Neural cell (in vitro differentiated cells): ENCODE data around the gene USP34. TPM values are rescaled to one million over a fixed set of nuclear protein-coding genes. Genes with fewer than 3 reads are reported as not detected.

Experiments
- H2AFZ ChIP-seq: fragments of 200-600, 300-800 bp; sonication (generic), shearing (Covaris generic); 2 replicates; pipeline ENCODE4 v1.6.0; 2014; ENCODE audit warnings: low read depth, mild to moderate bottlenecking, antibody characterized with exemption, low read length, moderate library complexity
- H3F3A ChIP-seq: fragments of 200-600 bp; shearing (Covaris generic); 2 replicates; pipeline ENCODE4 v1.6.1; 2016; ENCODE audit warnings: mild to moderate bottlenecking, moderate library complexity, mixed read lengths, antibody characterized with exemption, low read length; ENCODE audit not compliant: insufficient read depth, poor library complexity, severe bottlenecking
- H3K27ac ChIP-seq: fragments of 200-600, 300-800 bp; sonication (generic), shearing (Covaris generic); 2 replicates; pipeline ENCODE4 v1.5.1; 2014; ENCODE audit warnings: mild to moderate bottlenecking, low read length, moderate library complexity
- H3K27me3 ChIP-seq: fragments of 300-800, 200-600 bp; sonication (generic), shearing (Covaris generic); 2 replicates; pipeline ENCODE4 v1.6.0; 2014; ENCODE audit warnings: mild to moderate bottlenecking, low read depth, low read length, moderate library complexity; ENCODE audit not compliant: insufficient read depth
- H3K36me3 ChIP-seq: fragments of 300-800, 200-600 bp; sonication (generic), shearing (Covaris generic); 2 replicates; pipeline ENCODE4 v1.5.1; 2014; ENCODE audit warnings: mild to moderate bottlenecking, antibody characterized with exemption, low read length, moderate library complexity; ENCODE audit not compliant: insufficient read depth
- H3K4me2 ChIP-seq: fragments of 300-800, 200-600 bp; sonication (generic), shearing (Covaris generic); 2 replicates; pipeline ENCODE4 v1.6.0; 2014; ENCODE audit warnings: mild to moderate bottlenecking, low read length
- H3K4me3 ChIP-seq: fragments of 300-800, 200-600 bp; sonication (generic), shearing (Covaris generic); 2 replicates; pipeline ENCODE4 v1.5.1; 2014; ENCODE audit warnings: mild to moderate bottlenecking, low read length, moderate library complexity
- H3K79me2 ChIP-seq: fragments of 200-600 bp; shearing (Covaris generic); replicated peaks from 2 replicates; pipeline ENCODE4 v1.6.0; 2014; ENCODE audit warnings: mild to moderate bottlenecking, low read length, moderate library complexity; ENCODE audit not compliant: insufficient read depth
- H3K9ac ChIP-seq: fragments of 300-800, 200-600 bp; sonication (generic), shearing (Covaris generic); 2 replicates; pipeline ENCODE4 v1.6.1; 2016; ENCODE audit warnings: mild to moderate bottlenecking, low read length, mixed read lengths
- H3K9me2 ChIP-seq: fragments of 200-600 bp; shearing (Covaris generic); 2 replicates; pipeline ENCODE4 v1.6.1; 2016; ENCODE audit warnings: mild to moderate bottlenecking, low read length, mixed read lengths; ENCODE audit not compliant: insufficient read depth
- H3K9me3 ChIP-seq: fragments of 200-600, 300-800 bp; sonication (generic), shearing (Covaris generic); 2 replicates; pipeline ENCODE4 v1.6.1; 2016; ENCODE audit warnings: mild to moderate bottlenecking, mixed run types, low read length, moderate library complexity, mixed read lengths
- H4K20me1 ChIP-seq: fragments of 200-600 bp; shearing (Covaris generic); 2 replicates; pipeline ENCODE4 v1.6.1; 2016; ENCODE audit warnings: mild to moderate bottlenecking, mixed run types; ENCODE audit not compliant: insufficient read depth
- EP300 ChIP-seq: fragments of 450-650 bp; conservative IDR thresholded peaks from 2 replicates; pipeline ENCODE4 v1.6.1; 2014; ENCODE audit warnings: antibody characterized with exemption, mild to moderate bottlenecking, moderate library complexity; ENCODE audit not compliant: poor library complexity, severe bottlenecking
- EZH2 ChIP-seq: fragments of 200-600, 300-800 bp; shearing (Covaris generic), sonication (generic); IDR thresholded peaks from 2 replicates; pipeline ENCODE4 v1.6.1; 2014; ENCODE audit warnings: antibody characterized with exemption, low read length, borderline replicate concordance, mild to moderate bottlenecking; ENCODE audit not compliant: insufficient read depth, poor library complexity, severe bottlenecking
- MXI1 ChIP-seq: fragments of 450-650 bp; conservative IDR thresholded peaks from 2 replicates; pipeline ENCODE4 v1.6.1; 2014; ENCODE audit warnings: antibody characterized with exemption, mild to moderate bottlenecking; ENCODE audit not compliant: poor library complexity, severe bottlenecking
- POLR2AphosphoS5 ChIP-seq: IDR thresholded peaks from 2 replicates; pipeline ENCODE4 v1.6.1; 2012
- RAD21 ChIP-seq: fragments of 450-650 bp; conservative IDR thresholded peaks from 2 replicates; pipeline ENCODE4 v1.6.1; 2014; ENCODE audit warnings: antibody characterized with exemption, mild to moderate bottlenecking, moderate library complexity
- SMC3 ChIP-seq: fragments of 450-650 bp; conservative IDR thresholded peaks from 2 replicates; pipeline ENCODE4 v1.6.1; 2014; ENCODE audit warnings: antibody characterized with exemption, mild to moderate bottlenecking, moderate library complexity; ENCODE audit not compliant: poor library complexity
- TAF1 ChIP-seq: IDR thresholded peaks from 2 replicates; pipeline ENCODE4 v1.6.1; 2012; ENCODE audit warnings: low read depth
- polyA plus RNA-seq: library from polyadenylated mRNA; depleted of rRNA; stranded (reverse); fragments of >200 nt; gene quantifications from 2 replicates; pipeline ENCODE4 v1.2.3, GENCODE V29; 2014
- TF ChIP-seq, protein P1 (sequence below): IDR thresholded peaks from 2 replicates; pipeline ENCODE4 v1.6.1; 2012; ENCODE audit warnings: borderline replicate concordance
- TF ChIP-seq, protein P2 (sequence below): fragments of 450-650 bp; IDR thresholded peaks from 2 replicates; pipeline ENCODE4 v1.5.1; 2014; ENCODE audit warnings: antibody characterized with exemption, mild to moderate bottlenecking, moderate library complexity; ENCODE audit not compliant: poor library complexity, severe bottlenecking

The USP34 gene
- polyA plus RNA-seq, 1 donor from 2014 or later = 87.9 TPM

DNA sequence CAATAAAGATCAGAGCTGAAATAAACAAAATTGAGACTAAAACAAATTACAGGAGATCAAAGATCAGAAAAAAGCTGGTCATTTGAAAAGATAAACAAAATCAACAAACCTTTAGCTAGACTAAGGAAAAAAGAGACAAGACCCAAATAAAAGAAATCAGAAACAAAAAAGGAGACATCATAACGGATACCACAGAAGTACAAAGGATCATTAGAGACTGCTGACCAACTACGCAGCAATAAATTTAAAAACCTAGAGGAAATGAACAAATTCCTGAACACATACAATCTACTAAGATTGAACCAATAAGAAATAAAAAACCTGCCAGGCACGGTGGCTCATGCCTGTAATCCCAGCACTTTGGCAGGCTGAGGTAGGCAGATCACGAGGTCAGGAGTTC is 33.7 kb downstream of the USP34 start:
- Histone ChIP-seq H4K20me1 (no peaks in the 10 kb centered on the region), H2AFZ (no peak overlapping the region), H3K4me3 (no peak overlapping the region), H3K9me2 (no peaks in the 10 kb centered on the region), H3K9ac (no peak overlapping the region), H3K36me3 (no peaks in the 10 kb centered on the region), H3F3A (no peaks in the 10 kb centered on the region), H3K27me3 (no peaks in the 10 kb centered on the region), H3K79me2 (peaks cover 70% of the 10 kb centered on the region), H3K9me3 (no peaks in the 10 kb centered on the region), H3K27ac (no peak overlapping the region), H3K4me2 (no peak overlapping the region)
- TF ChIP-seq POLR2AphosphoS5 (no peak), TAF1 (no peak), SMC3 (no peak), EZH2 (no peak), MXI1 (no peak), EP300 (no peak), RAD21 (no peak)
- TF ChIP-seq, protein P1, sequence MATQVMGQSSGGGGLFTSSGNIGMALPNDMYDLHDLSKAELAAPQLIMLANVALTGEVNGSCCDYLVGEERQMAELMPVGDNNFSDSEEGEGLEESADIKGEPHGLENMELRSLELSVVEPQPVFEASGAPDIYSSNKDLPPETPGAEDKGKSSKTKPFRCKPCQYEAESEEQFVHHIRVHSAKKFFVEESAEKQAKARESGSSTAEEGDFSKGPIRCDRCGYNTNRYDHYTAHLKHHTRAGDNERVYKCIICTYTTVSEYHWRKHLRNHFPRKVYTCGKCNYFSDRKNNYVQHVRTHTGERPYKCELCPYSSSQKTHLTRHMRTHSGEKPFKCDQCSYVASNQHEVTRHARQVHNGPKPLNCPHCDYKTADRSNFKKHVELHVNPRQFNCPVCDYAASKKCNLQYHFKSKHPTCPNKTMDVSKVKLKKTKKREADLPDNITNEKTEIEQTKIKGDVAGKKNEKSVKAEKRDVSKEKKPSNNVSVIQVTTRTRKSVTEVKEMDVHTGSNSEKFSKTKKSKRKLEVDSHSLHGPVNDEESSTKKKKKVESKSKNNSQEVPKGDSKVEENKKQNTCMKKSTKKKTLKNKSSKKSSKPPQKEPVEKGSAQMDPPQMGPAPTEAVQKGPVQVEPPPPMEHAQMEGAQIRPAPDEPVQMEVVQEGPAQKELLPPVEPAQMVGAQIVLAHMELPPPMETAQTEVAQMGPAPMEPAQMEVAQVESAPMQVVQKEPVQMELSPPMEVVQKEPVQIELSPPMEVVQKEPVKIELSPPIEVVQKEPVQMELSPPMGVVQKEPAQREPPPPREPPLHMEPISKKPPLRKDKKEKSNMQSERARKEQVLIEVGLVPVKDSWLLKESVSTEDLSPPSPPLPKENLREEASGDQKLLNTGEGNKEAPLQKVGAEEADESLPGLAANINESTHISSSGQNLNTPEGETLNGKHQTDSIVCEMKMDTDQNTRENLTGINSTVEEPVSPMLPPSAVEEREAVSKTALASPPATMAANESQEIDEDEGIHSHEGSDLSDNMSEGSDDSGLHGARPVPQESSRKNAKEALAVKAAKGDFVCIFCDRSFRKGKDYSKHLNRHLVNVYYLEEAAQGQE = no peak
- TF ChIP-seq, protein P2, sequence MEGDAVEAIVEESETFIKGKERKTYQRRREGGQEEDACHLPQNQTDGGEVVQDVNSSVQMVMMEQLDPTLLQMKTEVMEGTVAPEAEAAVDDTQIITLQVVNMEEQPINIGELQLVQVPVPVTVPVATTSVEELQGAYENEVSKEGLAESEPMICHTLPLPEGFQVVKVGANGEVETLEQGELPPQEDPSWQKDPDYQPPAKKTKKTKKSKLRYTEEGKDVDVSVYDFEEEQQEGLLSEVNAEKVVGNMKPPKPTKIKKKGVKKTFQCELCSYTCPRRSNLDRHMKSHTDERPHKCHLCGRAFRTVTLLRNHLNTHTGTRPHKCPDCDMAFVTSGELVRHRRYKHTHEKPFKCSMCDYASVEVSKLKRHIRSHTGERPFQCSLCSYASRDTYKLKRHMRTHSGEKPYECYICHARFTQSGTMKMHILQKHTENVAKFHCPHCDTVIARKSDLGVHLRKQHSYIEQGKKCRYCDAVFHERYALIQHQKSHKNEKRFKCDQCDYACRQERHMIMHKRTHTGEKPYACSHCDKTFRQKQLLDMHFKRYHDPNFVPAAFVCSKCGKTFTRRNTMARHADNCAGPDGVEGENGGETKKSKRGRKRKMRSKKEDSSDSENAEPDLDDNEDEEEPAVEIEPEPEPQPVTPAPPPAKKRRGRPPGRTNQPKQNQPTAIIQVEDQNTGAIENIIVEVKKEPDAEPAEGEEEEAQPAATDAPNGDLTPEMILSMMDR = no peak

DNA sequence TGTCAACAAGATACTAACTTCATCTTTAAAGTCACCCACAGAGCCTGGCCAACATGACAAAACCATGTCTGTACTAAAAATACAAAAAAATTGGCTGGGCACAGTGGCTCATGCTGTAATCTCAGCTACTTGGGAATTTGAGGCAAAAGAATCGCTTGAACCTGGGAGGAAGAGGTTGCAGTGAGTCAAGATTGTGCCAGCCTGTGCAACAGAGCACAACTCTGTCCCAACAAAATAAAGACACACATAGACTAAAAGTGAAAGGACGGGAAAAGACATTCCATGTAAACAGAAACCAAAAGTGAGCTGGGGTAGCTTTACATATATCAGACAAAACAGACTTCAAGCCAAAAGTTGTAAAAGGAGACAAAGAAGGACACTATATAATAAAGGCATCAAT is 34.8 kb downstream of the USP34 start:
- no peak overlapping the region for H3K4me2 ChIP-seq
- no peaks in the 10 kb centered on the region for H4K20me1 ChIP-seq
- H3K4me3 ChIP-seq = no peak overlapping the region
- no peaks in the 10 kb centered on the region for H3K27me3 ChIP-seq
- H3K9ac ChIP-seq = no peak overlapping the region
- no peak overlapping the region for H2AFZ ChIP-seq
- H3K79me2 ChIP-seq = peaks cover 66% of the 10 kb centered on the region
- H3K9me3 ChIP-seq = no peaks in the 10 kb centered on the region
- H3K36me3 ChIP-seq = no peaks in the 10 kb centered on the region
- no peaks in the 10 kb centered on the region for H3F3A ChIP-seq
- TF ChIP-seq TAF1 (no peak), SMC3 (no peak), EP300 (no peak), EZH2 (no peak), RAD21 (no peak), POLR2AphosphoS5 (no peak), MXI1 (no peak)
- TF ChIP-seq, protein P2 = no peak
- TF ChIP-seq, protein P1 = no peak
- H3K9me2 ChIP-seq = no peaks in the 10 kb centered on the region
- H3K27ac ChIP-seq = no peak overlapping the region
